Measurements from ENCODE around the gene TTYH2. TPM values are rescaled to one million over a fixed set of nuclear protein-coding genes. Genes with fewer than 3 reads are reported as not detected.

The TTYH2 gene
- polyA plus RNA-seq (2011; rRNA removed) (3.1 and 4.3 TPM in 2 replicates), polyA minus RNA-seq (2011; rRNA and poly(A)+ RNA removed) (7.1 and 7.6 TPM in 2 replicates)

GRCh38 chr17:74212913-74213791 is at the start of gene TTYH2:
Gene TTYH2, plus strand, starts transcription at chr17:74213571. Its CDS starts 17 bp downstream, at chr17:74213588.
- TF ChIP-seq CTCF (IDR thresholded peaks at IDR 0.05; ENCODE audit: low read depth, low read length) = peak; percentile 40
- Histone ChIP-seq H3K9me3 (ENCODE audit: control insufficient read depth, insufficient read depth, low read length) (no peaks in the 10 kb centered on the region; the same call in 1 of the 2 replicates), H3K4me3 (ENCODE audit: low read depth, low read length) (peak within 1 kb of the TSS; percentile 76), H3K27me3 (ENCODE audit: control insufficient read depth, insufficient read depth, low read length) (no peaks in the 10 kb centered on the region), H3K27ac (ENCODE audit: low read depth, low read length) (peak within 1 kb of the TSS; percentile 61)
- peak; percentile 55 for DNase-seq (ENCODE audit: low read depth, low spot score)
- ChIA-PET POLR2A (interaction anchor here (1.1 to 2.6 kb wide), 2 partner anchors 9 kb away, joined by 4 to 18 read pairs; partner anchors contain the start of gene RPL38), CTCF (interaction anchor here (1.0 to 1.4 kb wide), 4 partner anchors 9 to 245 kb away, joined by 4 to 10 read pairs (median 6); partner anchors contain the start of gene RPL38)

GRCh38 chr17:74163836-74164235 is 49.5 kb upstream of the TTYH2 start:
- TF ChIP-seq CTCF (IDR thresholded peaks at IDR 0.05; ENCODE audit: low read depth, low read length) = no peak
- ChIA-PET CTCF (no interaction called here), POLR2A (no interaction called here)

GRCh38 chr17:74164446-74165045 is 48.8 kb upstream of the TTYH2 start:
- peaks cover 9% of the 10 kb centered on the region for H3K9me3 ChIP-seq (ENCODE audit: control insufficient read depth, insufficient read depth, low read length)
- ChIA-PET POLR2A (no interaction called here), CTCF (no interaction called here)
- no peak overlapping the region for H3K4me3 ChIP-seq (ENCODE audit: low read depth, low read length)
- no peak for DNase-seq (ENCODE audit: low read depth, low spot score)
- TF ChIP-seq CTCF (IDR thresholded peaks at IDR 0.05; ENCODE audit: low read depth, low read length) = no peak
- no peak overlapping the region for H3K27ac ChIP-seq (ENCODE audit: low read depth, low read length)
- H3K27me3 ChIP-seq (ENCODE audit: control insufficient read depth, insufficient read depth, low read length) = no peaks in the 10 kb centered on the region

More at GRCh38 chr17:74163836-74164235, 49.5 kb upstream of the TTYH2 start:
- Histone ChIP-seq H3K4me3 (ENCODE audit: low read depth, low read length) (no peak overlapping the region), H3K9me3 (ENCODE audit: control insufficient read depth, insufficient read depth, low read length) (peaks cover 14% of the 10 kb centered on the region), H3K27ac (ENCODE audit: low read depth, low read length) (no peak overlapping the region), H3K27me3 (ENCODE audit: control insufficient read depth, insufficient read depth, low read length) (no peaks in the 10 kb centered on the region)
- DNase-seq (ENCODE audit: low read depth, low spot score) = no peak

GRCh38 chr17:74165797-74166365 is 47.5 kb upstream of the TTYH2 start:
- CTCF ChIA-PET = interaction anchor here (0.7 kb wide), 2 partner anchors 10 to 699 kb away, joined by 3 to 4 read pairs; no protein-coding TSS in a partner anchor
- DNase-seq (ENCODE audit: low read depth, low spot score) = no peak
- POLR2A ChIA-PET = interaction anchor here (0.6 kb wide), 1 partner anchor 28 kb away, joined by 4 read pairs; no protein-coding TSS in a partner anchor
- Histone ChIP-seq H3K27ac (ENCODE audit: low read depth, low read length) (no peak overlapping the region), H3K4me3 (ENCODE audit: low read depth, low read length) (no peak overlapping the region), H3K27me3 (ENCODE audit: control insufficient read depth, insufficient read depth, low read length) (no peaks in the 10 kb centered on the region), H3K9me3 (ENCODE audit: control insufficient read depth, insufficient read depth, low read length) (peaks cover 3% of the 10 kb centered on the region; the same call in 1 of the 2 replicates)
- TF ChIP-seq CTCF (IDR thresholded peaks at IDR 0.05; ENCODE audit: low read depth, low read length) = no peak

Data from AG04450 (cell line).